NCI-H1105 (cell line): Measurements from ENCODE around the gene ZNF536.

Experiments used
- DNase-seq: peaks from one replicate; lab custom pipeline; 2025; lab: John Stamatoyannopoulos, UW

Gene ZNF536

GRCh38 chr19:30606114-30607050 lies 234.2 kb downstream of the ZNF536 start:
- DNase-seq: no peak
